ENCODE results near the gene ADARB2.
"Not testable (repeated sequence)": the region's sequence is repeated elsewhere in the genome, so short reads cannot be mapped to it uniquely, and the experiment has no call there.

Gene ADARB2

GRCh38 chr10:1345368-1345767 lies 392.0 kb downstream of the ADARB2 start:
- H3K4me3 ChIP-seq (ENCODE audit: low read depth, low read length), result no peak overlapping the region
- TF ChIP-seq, protein P1, sequence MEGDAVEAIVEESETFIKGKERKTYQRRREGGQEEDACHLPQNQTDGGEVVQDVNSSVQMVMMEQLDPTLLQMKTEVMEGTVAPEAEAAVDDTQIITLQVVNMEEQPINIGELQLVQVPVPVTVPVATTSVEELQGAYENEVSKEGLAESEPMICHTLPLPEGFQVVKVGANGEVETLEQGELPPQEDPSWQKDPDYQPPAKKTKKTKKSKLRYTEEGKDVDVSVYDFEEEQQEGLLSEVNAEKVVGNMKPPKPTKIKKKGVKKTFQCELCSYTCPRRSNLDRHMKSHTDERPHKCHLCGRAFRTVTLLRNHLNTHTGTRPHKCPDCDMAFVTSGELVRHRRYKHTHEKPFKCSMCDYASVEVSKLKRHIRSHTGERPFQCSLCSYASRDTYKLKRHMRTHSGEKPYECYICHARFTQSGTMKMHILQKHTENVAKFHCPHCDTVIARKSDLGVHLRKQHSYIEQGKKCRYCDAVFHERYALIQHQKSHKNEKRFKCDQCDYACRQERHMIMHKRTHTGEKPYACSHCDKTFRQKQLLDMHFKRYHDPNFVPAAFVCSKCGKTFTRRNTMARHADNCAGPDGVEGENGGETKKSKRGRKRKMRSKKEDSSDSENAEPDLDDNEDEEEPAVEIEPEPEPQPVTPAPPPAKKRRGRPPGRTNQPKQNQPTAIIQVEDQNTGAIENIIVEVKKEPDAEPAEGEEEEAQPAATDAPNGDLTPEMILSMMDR (IDR thresholded peaks at IDR 0.05; ENCODE audit: borderline replicate concordance, insufficient read depth, low read depth, low read length), result no peak

GRCh38 chr10:1344846-1345245 lies 392.5 kb downstream of the ADARB2 start:
- TF ChIP-seq, protein P1 (IDR thresholded peaks at IDR 0.05; ENCODE audit: borderline replicate concordance, insufficient read depth, low read depth, low read length), result no peak
- no peak overlapping the region for H3K4me3 ChIP-seq (ENCODE audit: low read depth, low read length)

DNA sequence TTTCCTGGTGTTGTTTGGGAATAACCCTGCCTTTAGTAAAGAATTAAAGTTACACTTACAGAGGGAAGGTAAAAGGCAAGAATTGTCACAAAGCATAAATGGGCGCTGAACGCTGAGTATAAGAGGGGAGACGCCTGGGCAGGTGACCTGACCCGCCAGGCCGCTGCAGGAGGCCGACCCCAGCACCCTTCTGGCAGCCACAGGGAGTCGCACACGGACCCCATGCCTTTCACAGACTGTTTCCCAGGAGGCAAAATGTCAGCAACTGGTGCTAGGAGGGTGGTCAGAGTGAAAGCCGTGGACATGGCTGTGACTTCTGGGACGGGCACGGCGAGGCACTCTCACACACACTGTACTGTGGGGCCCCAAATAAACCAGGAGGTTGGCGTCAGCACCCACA lies 392.9 kb downstream of the ADARB2 start:
- H3K4me3 ChIP-seq (ENCODE audit: low read depth, low read length), result no peak overlapping the region
- TF ChIP-seq, protein P1 (IDR thresholded peaks at IDR 0.05; ENCODE audit: borderline replicate concordance, insufficient read depth, low read depth, low read length), result no peak

GRCh38 chr10:1343176-1343575 lies 394.1 kb downstream of the ADARB2 start:
- TF ChIP-seq, protein P1 (IDR thresholded peaks at IDR 0.05; ENCODE audit: borderline replicate concordance, insufficient read depth, low read depth, low read length), result no peak
- no peak overlapping the region for H3K4me3 ChIP-seq (ENCODE audit: low read depth, low read length)

DNA sequence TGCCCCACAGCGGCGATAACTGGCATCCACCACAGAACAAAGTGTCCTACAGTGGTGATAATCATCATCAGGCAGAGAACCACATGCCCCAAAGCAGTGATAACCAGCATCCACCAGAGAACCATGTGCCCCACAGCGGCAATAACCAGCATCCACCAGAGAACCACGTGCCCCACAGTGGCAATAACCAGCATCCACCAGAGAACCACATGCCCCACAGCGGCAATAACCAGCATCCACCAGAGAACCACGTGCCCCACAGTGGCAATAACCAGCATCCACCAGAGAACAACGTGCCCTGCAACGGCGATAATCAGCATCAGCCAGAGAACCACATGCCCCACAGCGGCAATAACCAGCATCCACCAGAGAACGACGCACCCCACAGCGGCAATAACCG lies 396.3 kb downstream of the ADARB2 start:
- not testable (repeated sequence) for H3K4me3 ChIP-seq (ENCODE audit: low read depth, low read length)

DNA sequence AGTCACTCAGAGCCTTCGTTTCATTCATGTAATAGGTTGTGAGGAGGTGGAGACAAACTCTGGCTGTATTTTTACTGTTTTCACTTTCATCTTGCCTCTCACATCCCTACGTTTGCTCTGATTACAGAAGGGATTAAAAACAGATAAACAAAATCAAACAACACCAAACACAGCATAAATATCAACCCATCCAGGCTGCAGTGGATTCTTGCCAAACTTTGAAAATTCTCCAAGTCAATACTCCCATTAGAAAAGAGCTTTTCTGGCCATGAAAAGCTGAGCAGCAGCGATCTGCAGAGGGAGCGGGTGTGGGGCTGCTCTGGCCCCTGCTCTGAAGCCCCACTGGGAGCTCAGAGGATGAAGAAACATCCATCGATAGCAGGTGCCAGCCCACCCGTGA lies 397.9 kb downstream of the ADARB2 start:
- TF ChIP-seq, protein P1 (IDR thresholded peaks at IDR 0.05; ENCODE audit: borderline replicate concordance, insufficient read depth, low read depth, low read length), result no peak
- no peak overlapping the region for H3K4me3 ChIP-seq (ENCODE audit: low read depth, low read length)

DNA sequence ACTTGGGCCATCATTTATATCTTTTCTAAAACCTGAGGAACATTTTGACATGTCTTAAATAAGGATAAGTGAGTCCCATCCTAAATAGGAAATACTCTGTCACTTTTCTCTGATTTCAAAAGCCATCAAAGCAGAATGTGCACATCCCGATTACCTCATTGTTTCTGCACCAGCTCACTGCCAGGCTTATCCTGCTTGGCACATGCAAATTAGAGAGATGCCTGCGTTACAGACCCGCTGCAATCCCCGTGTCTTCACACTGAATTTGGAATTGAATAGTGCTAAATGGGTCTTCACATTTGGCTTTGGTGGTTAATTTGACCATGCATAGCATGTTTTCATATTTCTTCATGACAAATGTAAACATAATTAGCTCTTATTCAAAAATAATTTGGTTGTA lies 401.7 kb downstream of the ADARB2 start:
- TF ChIP-seq, protein P1 (IDR thresholded peaks at IDR 0.05; ENCODE audit: borderline replicate concordance, insufficient read depth, low read depth, low read length), result no peak
- H3K4me3 ChIP-seq (ENCODE audit: low read depth, low read length), result no peak overlapping the region

GRCh38 chr10:1333981-1334380 lies 403.3 kb downstream of the ADARB2 start:
- TF ChIP-seq, protein P1 (IDR thresholded peaks at IDR 0.05; ENCODE audit: borderline replicate concordance, insufficient read depth, low read depth, low read length), result no peak
- H3K4me3 ChIP-seq (ENCODE audit: low read depth, low read length), result no peak overlapping the region

Measured in GM12875 (cell line).